HCEC 1CT (cell line): Measurements from ENCODE around the gene CD276.
A peak's percentile ranks its signal among the peaks of the same experiment; 100 is the strongest.
"Not testable (repeated sequence)": the region's sequence is repeated elsewhere in the genome, so short reads cannot be mapped to it uniquely, and the experiment has no call there.

Experiments
- DNase-seq: peaks from one replicate; pipeline ENCODE4 v3.0.0-alpha.2; 2017

CD276 gene

GRCh38 chr15:73683777-73684580 lies at the start of gene CD276:
Gene CD276 (plus strand): TSS chr15:73684383. CDS start chr15:73699640, 15,257 bp downstream.
- peak; percentile 61 for DNase-seq

- no peak for DNase-seq
These were observed 46.7 kb upstream of the CD276 start for GRCh38 chr15:73637527-73637926.

DNA sequence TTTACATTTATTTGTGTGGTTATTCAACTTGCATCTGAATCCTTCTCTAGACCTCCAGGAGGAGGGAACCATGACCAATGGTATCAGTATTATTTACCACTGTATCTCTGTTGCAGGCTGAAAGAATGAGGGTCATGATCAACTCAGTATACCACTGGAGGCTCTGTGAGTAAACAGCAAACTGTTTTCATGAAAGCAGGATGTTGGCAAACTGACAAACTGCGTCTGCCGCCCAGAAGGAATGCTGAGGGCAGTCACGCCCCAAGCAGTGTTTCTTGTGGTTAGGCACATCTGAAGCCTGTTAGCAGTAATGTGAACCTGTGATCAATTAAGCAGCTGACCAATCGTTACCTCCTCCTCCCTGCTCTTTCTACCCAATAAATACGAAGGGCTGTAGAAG lies 44.7 kb upstream of the CD276 start:
- not testable (repeated sequence) for DNase-seq

DNA sequence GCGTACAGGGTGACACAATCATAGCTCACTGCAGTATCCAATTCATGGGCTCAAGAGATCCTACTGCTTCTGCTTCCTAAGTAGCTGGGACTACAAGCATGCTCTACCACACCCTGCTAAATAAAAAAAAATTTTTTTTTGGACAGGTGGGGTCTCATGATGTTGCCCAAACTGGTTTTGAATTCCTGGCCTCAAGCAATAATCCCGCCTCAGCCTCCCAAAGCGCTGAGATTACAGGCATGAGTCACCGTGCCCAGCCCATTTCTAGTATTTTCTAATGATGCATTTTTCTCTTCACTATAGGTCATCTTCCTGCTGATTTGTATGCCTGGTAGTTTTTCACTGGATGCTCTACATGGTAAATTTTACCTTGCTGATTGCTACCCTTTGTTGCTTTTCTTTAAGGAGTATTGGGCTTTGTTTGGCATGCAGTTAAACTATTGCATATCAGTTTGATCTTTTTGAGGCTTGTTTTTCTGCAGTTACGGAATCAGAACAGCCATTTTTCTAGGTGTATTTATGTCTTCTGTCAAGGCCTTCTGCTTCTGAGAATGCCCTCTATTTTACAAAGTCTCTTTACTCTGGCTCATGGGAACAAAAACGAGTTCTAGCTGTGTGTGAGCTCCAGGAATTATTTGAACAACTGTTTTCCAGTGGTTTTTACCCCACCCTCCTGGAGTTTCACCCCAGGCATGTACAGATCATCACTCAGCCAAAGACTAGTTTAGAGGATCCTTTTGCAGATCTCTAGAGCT lies 36.7 kb upstream of the CD276 start:
- no peak for DNase-seq

DNA sequence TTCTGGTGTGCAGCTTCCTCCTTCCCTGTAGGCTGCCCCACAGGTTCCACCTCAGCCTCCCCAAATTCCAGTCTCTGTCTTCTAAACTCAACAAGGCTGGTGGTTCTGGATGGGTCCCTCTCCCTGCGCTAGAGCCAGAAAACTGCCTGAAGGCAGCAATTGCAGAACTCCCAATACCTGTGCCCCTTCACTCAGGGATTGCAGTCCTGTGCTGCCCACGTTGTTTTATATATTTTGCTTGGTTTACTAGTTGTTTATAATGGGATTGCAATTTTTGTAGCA lies 36.2 kb upstream of the CD276 start:
- no peak for DNase-seq

- peak; percentile 77 for DNase-seq
These were observed 33.6 kb upstream of the CD276 start for GRCh38 chr15:73650416-73651126.

DNA sequence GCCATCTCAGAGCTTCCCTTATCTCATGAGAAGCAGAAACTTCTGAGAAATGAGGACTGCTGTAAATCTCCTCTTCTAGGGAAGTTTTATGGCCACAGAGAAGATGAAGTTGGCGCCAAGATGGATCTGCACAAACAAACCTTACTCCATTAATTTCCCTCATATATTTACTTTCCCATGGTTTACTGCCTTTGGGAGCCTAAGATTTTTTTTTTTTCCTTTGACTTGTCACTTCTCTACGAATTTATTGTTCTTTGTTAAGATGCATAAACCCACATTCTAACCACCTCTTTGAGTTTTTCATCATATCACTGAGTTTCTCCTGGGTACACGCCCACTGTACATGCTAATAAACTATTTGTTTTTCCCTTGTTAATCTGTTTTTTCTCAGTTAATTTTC lies 29.5 kb upstream of the CD276 start:
- DNase-seq = no peak

DNA sequence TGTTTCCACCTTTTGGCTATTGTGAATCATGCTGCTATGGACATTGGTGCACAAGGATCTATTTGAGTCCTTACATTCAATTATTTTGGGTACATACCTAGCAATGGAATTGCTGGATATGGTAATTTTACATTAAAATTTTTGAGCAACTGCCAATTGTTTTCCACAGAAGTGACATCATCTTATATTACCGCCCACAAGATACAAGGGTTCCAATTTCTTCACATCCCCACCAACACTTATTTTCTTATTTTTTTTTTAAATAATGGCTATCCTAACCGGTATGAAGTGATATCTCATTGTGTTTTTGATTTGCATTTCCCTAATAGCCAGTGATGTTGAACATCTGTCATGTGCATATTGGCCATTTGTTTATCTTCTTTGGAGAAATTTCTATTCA lies 28.5 kb upstream of the CD276 start:
- no peak for DNase-seq

GRCh38 chr15:73658645-73659044 lies 25.5 kb upstream of the CD276 start:
- DNase-seq = no peak

GRCh38 chr15:73660455-73660854 lies 23.7 kb upstream of the CD276 start:
- no peak for DNase-seq

DNA sequence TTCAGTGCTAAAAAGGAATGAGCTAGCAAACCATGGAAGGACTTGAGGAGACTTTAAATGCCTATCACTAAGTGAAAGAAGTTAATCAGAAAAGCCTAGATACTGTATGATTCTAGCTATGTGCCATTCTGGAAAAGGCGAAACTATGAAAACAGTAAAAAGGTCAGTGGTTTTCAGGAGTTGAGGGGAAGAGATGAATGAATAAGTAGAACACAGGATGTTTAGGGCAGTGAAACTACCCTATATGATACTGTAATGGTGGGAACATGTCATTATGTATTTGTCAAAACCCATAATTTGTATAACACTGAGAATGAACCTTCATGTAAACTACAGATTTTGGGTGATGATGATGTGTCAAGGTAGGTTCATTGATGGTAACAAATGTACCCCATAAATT lies 9.6 kb upstream of the CD276 start:
- no peak for DNase-seq

- DNase-seq = peak; percentile 51
These were observed 7.0 kb upstream of the CD276 start for GRCh38 chr15:73677146-73677607.

DNA sequence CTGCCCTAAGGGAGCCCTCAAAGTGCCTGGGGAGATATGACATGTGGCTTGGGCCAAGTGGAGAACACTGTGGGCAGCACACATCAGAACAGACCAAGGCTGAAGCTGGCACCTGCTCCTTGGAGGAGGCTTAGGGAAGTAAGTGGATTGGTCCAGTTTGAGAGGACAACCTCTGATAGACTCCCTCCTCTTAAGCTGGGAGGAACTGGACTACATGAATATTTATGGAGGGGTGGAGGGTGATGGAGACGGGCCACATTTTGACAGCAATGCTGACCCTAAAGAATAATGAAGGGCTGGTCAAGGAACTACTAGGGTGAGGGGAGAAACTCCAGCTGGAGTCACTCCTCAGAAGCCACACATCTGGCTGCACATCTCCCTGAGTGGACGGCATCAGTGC lies 6.5 kb upstream of the CD276 start:
- DNase-seq = no peak

DNA sequence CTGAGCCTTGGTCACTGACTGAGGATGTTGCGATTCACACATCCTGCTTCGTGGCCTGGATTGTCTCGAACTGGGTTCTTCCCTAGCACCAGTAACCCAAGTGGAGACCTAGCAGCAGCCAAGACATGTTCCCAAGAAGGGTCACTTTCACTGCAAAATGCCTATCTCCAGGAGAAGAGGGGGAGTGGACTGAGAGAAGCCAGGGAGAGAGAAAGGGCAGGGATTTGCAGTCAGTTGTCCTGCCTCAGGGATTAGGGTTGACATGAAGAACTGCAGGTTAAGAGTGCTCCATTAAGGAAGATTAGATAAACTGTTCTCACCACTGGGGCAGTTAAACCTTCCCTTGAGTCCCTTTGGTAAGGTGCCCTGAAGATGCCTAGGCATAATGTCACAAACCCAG lies 5.7 kb upstream of the CD276 start:
- no peak for DNase-seq

DNA sequence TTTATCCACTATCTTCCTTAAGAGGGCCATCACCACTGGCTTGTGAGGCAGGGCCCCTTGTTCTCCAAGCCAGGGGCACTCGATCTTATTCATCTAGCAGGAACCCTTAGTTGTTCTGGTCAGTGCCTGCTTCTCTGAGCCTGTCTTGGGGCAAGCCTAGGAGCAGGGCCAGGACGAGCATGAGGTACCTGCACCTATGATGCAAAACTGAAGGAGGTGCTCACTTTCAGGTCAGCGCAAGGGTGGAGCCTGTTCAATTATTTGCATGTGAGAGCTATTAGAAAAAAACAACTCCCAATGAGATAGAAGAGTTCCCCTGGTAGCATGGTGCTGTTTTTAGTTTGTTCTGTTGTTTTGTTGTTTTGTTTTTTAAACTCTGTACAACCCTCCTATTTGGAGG lies 5.0 kb upstream of the CD276 start:
- no peak for DNase-seq

- no peak for DNase-seq
These were observed 4.2 kb upstream of the CD276 start for GRCh38 chr15:73679964-73680363.

GRCh38 chr15:73680549-73680948 lies 3.6 kb upstream of the CD276 start:
- no peak for DNase-seq

GRCh38 chr15:73681063-73681462 lies 3.1 kb upstream of the CD276 start:
- DNase-seq = no peak

DNA sequence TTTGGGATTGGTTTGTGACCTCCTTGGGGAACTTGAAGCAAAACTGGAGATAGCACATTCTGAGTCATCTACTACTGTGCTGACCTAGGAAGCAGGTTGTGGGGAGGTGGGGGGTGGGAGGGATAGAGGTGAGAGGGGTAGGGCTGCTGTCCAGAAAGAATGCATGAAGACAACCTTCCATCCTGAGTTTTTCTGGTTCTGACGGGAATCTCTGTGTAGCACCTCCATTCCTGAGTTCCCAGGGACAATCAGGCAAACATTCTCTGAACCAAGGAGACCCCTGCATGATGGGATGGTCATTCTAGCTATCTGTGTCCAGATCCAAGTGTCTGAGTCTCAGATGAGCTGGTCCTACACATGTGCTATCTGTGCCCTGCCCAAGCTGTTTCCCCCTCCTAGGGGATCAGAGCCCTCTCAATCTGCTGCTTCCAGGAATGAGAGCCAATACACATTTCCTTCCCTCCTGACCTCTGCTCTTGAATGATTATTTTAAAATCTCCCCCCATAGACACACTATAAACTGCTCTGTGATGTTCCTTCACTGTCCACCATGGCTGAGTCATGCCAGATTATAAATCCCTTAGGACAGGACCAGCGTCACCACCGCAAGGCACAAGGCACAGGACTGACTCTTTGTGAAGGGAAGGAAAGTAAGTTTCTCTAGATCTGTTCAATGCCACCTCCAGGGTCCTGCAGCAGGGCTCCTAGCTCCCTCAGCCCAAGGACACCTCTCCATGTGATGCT lies 2.2 kb upstream of the CD276 start:
- DNase-seq = no peak

DNA sequence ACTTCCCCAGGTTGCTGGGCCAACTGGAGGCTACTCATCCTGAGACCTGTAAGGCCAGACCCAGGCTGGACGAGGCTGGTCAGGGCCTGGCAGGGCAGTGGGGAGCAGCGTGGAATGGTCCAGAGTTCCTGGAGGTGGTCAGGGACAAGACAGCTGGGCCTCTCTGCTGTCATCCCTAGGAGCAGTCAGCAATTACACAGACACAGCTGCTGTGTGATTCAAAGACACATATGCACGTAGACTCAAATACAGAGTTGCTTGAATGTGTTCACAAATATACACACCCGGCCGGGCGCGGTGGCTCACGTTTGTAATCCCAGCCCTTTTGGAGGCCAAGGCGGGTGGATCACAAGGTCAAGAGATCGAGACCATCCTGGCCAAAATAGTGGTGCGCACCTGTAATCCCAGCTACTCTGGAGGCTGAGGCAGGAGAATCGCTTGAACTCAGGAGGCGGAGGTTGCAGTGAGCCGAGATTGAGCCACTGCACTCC lies 1.5 kb upstream of the CD276 start:
- DNase-seq = no peak

DNA sequence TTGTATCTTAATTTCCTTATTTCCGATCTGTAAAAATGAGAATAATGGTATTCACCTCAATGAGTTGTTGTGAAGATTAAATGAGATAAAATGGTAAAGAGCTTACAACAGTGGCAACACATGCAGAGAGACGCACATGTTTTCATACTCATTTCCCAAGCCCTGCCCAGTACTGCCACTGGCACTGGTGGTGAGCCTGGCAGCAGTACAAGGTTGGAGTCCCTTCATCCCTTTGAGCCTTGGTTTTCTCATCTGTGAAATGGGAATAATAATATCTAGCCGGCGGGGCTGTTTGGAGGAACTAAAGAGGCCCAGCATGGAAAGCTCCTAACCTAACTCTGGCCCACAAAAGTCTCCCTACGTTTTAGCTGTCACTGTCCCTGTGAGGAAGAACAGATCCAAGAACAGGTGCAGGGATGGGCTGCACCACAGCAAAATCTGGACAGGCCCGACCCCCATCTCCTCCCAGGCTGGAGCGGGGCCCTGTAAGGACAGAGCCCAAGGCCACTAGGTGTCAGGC lies 866 bp upstream of the CD276 start:
- no peak for DNase-seq

- DNase-seq = peak; percentile 65
These were observed 635 bp downstream of the CD276 start for GRCh38 chr15:73684581-73685455.
